H1 (cell line): Measurements from ENCODE around the gene RNF10. TPM values are rescaled to one million over a fixed set of nuclear protein-coding genes. Genes with fewer than 3 reads are reported as not detected.

Experiments
- CTCF ChIA-PET: fragments of 300-600 bp; sonication (Branson Sonifier 250); formaldehyde crosslinking; loops from one replicate; lab custom pipeline; 2021; ENCODE audit not compliant: partially characterized antibody; lab: Charles Lee
- POLR2A ChIA-PET: fragments of 300-600 bp; sonication (Branson Sonifier 250); formaldehyde crosslinking; loops from one replicate; lab custom pipeline; 2021; ENCODE audit warnings: inconsistent platforms; ENCODE audit not compliant: partially characterized antibody; lab: Charles Lee
- DNase-seq, 2 experiments: peaks; one replicate each; pipeline versions ENCODE4 v3.0.0 to v3.0.0-alpha.2; 2010 to 2022; ENCODE audit warnings: low spot score in 2 of 2, low read depth in 1 of 2, mixed read lengths in 1 of 2
- FAIRE-seq: peaks from 2 replicates; lab custom pipeline; 2011; peaks lifted over from hg19 to GRCh38; lab: Jason Lieb, UNC
- H2AFZ ChIP-seq: 2 replicates; pipeline ENCODE4 v1.8.1; 2012; ENCODE audit warnings: low read length, inconsistent platforms
- H2AK5ac ChIP-seq: 2 replicates; pipeline ENCODE4 v1.6.1; 2013; ENCODE audit warnings: low read depth, low read length
- H2BK120ac ChIP-seq: replicated peaks from 2 replicates; pipeline ENCODE3; 2013; ENCODE audit warnings: low read depth, low read length, inconsistent platforms
- H2BK12ac ChIP-seq: 2 replicates; pipeline ENCODE4 v1.6.1; 2013; ENCODE audit warnings: low read depth, low read length
- H2BK15ac ChIP-seq: 2 replicates; pipeline ENCODE4 v1.6.1; 2013; ENCODE audit warnings: low read length
- H2BK20ac ChIP-seq: 2 replicates; pipeline ENCODE4 v1.6.1; 2013; ENCODE audit warnings: low read length
- H2BK5ac ChIP-seq: 2 replicates; pipeline ENCODE4 v1.6.1; 2013; ENCODE audit warnings: low read depth, low read length
- H3K14ac ChIP-seq: 2 replicates; pipeline ENCODE4 v1.6.1; 2013; ENCODE audit warnings: inconsistent platforms; ENCODE audit not compliant: insufficient read length
- H3K18ac ChIP-seq: 2 replicates; pipeline ENCODE4 v1.6.1; 2013; ENCODE audit warnings: low read length; ENCODE audit errors: extremely low read depth
- H3K23ac ChIP-seq: 2 replicates; pipeline ENCODE4 v1.6.1; 2013; ENCODE audit warnings: inconsistent platforms; ENCODE audit not compliant: insufficient read length
- H3K23me2 ChIP-seq: 2 replicates; pipeline ENCODE4 v1.6.1; 2013; ENCODE audit warnings: low read depth, low read length
- H3K27ac ChIP-seq: 2 replicates; pipeline ENCODE4 v1.6.1; 2011; ENCODE audit warnings: low read depth, low read length, inconsistent platforms
- H3K27me3 ChIP-seq, 4 experiments: replicated peaks in 1 of 4; 1 replicate in 1 of 4; 2 replicates in 3 of 4; pipeline versions ENCODE4 v1.6.1 to v1.8.1; 2011 to 2013; ENCODE audit warnings: low read length in 3 of 4, mild to moderate bottlenecking in 3 of 4, inconsistent platforms in 2 of 4, mixed read lengths in 2 of 4, moderate library complexity in 1 of 4; ENCODE audit not compliant: control insufficient read depth in 3 of 4, insufficient read depth in 3 of 4; ENCODE audit errors: extremely low read depth in 1 of 4
- H3K36me3 ChIP-seq, 4 experiments: 2 replicates each; pipeline versions ENCODE4 v1.6.1 to v1.8.1; 2011 to 2013; ENCODE audit warnings: mild to moderate bottlenecking in 4 of 4, low read length in 3 of 4, moderate library complexity in 2 of 4, control low read depth in 1 of 4, inconsistent platforms in 1 of 4; ENCODE audit not compliant: insufficient read depth in 4 of 4, control insufficient read depth in 2 of 4
- H3K4ac ChIP-seq: replicated peaks from 2 replicates; pipeline ENCODE3; 2013; ENCODE audit warnings: low read length, low read depth, mixed read lengths, inconsistent platforms; ENCODE audit not compliant: insufficient read length
- H3K4me1 ChIP-seq, 4 experiments: replicated peaks in 1 of 4; 1 replicate in 1 of 4; 2 replicates in 3 of 4; pipeline versions ENCODE4 v1.6.1 to v1.8.1; 2011 to 2013; ENCODE audit warnings: low read length in 3 of 4, inconsistent platforms in 2 of 4, mixed read lengths in 1 of 4; ENCODE audit not compliant: insufficient read depth in 4 of 4, control insufficient read depth in 3 of 4
- H3K4me2 ChIP-seq, 2 experiments: 2 replicates each; pipeline versions ENCODE4 v1.6.1 to v1.8.1; 2011 to 2013; ENCODE audit warnings: low read depth in 2 of 2, low read length in 2 of 2, control low read depth in 1 of 2, inconsistent platforms in 1 of 2, mild to moderate bottlenecking in 1 of 2; ENCODE audit not compliant: insufficient read depth in 1 of 2
- H3K4me3 ChIP-seq, 4 experiments: fragments of 200-600, 300-600 bp in 1 of 4; sonication (generic), shearing (Covaris generic), sonication (Bioruptor Twin) in 1 of 4; 2 replicates each; pipeline versions ENCODE4 v1.5.1 to v1.8.1; 2011 to 2016; ENCODE audit warnings: low read length in 4 of 4, low read depth in 3 of 4, control low read depth in 2 of 4, inconsistent platforms in 2 of 4, mild to moderate bottlenecking in 2 of 4, mixed read lengths in 1 of 4, moderate library complexity in 1 of 4; ENCODE audit not compliant: insufficient read depth in 2 of 4; ENCODE audit errors: extremely low read depth in 1 of 4
- H3K56ac ChIP-seq: replicated peaks from 2 replicates; pipeline ENCODE3; 2013; ENCODE audit warnings: low read depth, mild to moderate bottlenecking, mixed read lengths, low read length, inconsistent platforms; ENCODE audit not compliant: insufficient read length
- H3K79me1 ChIP-seq: 2 replicates; pipeline ENCODE4 v1.6.1; 2013; ENCODE audit warnings: low read depth, low read length, control low read depth
- H3K79me2 ChIP-seq, 2 experiments: 2 replicates each; pipeline versions ENCODE4 v1.6.1 to v1.8.1; 2012 to 2013; ENCODE audit warnings: low read length in 2 of 2, mild to moderate bottlenecking in 2 of 2, inconsistent platforms in 1 of 2; ENCODE audit not compliant: insufficient read depth in 2 of 2, control insufficient read depth in 1 of 2
- H3K9ac ChIP-seq, 4 experiments: replicated peaks in 1 of 4; 1 replicate in 1 of 4; 2 replicates in 3 of 4; pipeline versions ENCODE4 v1.6.1 to v1.8.1; 2011 to 2013; ENCODE audit warnings: low read depth in 3 of 4, low read length in 3 of 4, control low read depth in 2 of 4, mild to moderate bottlenecking in 2 of 4, moderate library complexity in 2 of 4, inconsistent platforms in 1 of 4; ENCODE audit errors: extremely low read depth in 1 of 4
- H3K9me3 ChIP-seq, 2 experiments: 2 replicates each; pipeline versions ENCODE4 v1.6.1 to v1.8.1; 2012 to 2013; ENCODE audit warnings: mild to moderate bottlenecking in 2 of 2, moderate library complexity in 2 of 2, control low read depth in 1 of 2, inconsistent platforms in 1 of 2, low read depth in 1 of 2, low read length in 1 of 2, mixed read lengths in 1 of 2; ENCODE audit not compliant: insufficient read depth in 2 of 2
- H4K20me1 ChIP-seq, 2 experiments: replicated peaks in 1 of 2; 2 replicates each; pipeline versions ENCODE3 to v1.8.1; 2011 to 2013; ENCODE audit warnings: inconsistent platforms in 2 of 2, low read length in 2 of 2, mild to moderate bottlenecking in 1 of 2; ENCODE audit not compliant: insufficient read depth in 2 of 2, control insufficient read depth in 1 of 2
- H4K5ac ChIP-seq: 2 replicates; pipeline ENCODE4 v1.6.1; 2013; ENCODE audit warnings: low read length, low read depth, mixed read lengths, inconsistent platforms; ENCODE audit not compliant: insufficient read length
- H4K8ac ChIP-seq: 2 replicates; pipeline ENCODE4 v1.8.0; 2013; ENCODE audit warnings: mild to moderate bottlenecking, moderate library complexity, low read length, inconsistent platforms; ENCODE audit not compliant: insufficient read depth; ENCODE audit errors: extremely low read depth
- H4K91ac ChIP-seq: replicated peaks from 2 replicates; pipeline ENCODE3; 2013; ENCODE audit warnings: low read length, mixed read lengths, inconsistent platforms; ENCODE audit not compliant: insufficient read length
- BCL11A ChIP-seq, 2 experiments: IDR thresholded peaks; one replicate each; pipeline ENCODE4 v1.6.1; 2011; ENCODE audit warnings: low read depth in 2 of 2, low read length in 2 of 2, mild to moderate bottlenecking in 2 of 2
- CTBP2 ChIP-seq: IDR thresholded peaks from 2 replicates; pipeline ENCODE4 v1.7.0; 2011; ENCODE audit warnings: borderline replicate concordance, mild to moderate bottlenecking, moderate library complexity, mixed read lengths, low read length; ENCODE audit not compliant: insufficient read depth, insufficient read length
- EP300 ChIP-seq, 2 experiments: IDR thresholded peaks; 1 replicate in 1 of 2; 2 replicates in 1 of 2; pipeline ENCODE4 v1.6.1; 2011 to 2012; ENCODE audit warnings: low read depth in 2 of 2, low read length in 2 of 2, mild to moderate bottlenecking in 2 of 2, borderline replicate concordance in 1 of 2, inconsistent platforms in 1 of 2, moderate library complexity in 1 of 2
- KDM1A ChIP-seq: fragments of 200-600, 300-600 bp; sonication (generic); IDR thresholded peaks from 2 replicates; pipeline ENCODE4 v1.7.1; 2016; ENCODE audit warnings: mild to moderate bottlenecking, low read length, borderline replicate concordance
- PHF8 ChIP-seq: fragments of 200-600 bp; sonication (generic); conservative IDR thresholded peaks from 2 replicates; pipeline ENCODE4 v1.7.1; 2012; ENCODE audit warnings: low read depth, mild to moderate bottlenecking, inconsistent platforms, low read length, moderate library complexity
- ZNF274 ChIP-seq: IDR thresholded peaks from 2 replicates; pipeline ENCODE4 v1.7.0; 2012; ENCODE audit warnings: low read length, borderline replicate concordance; ENCODE audit errors: extremely low read depth
- WGBS, 2 experiments: shearing (Covaris generic) in 1 of 2; methylation state at CpG; one replicate each; pipeline versions ENCODE4 v1.1.6 to v1.1.7; 2013 to 2015; ENCODE audit warnings: low lambda C conversion rate in 2 of 2, mixed read lengths in 2 of 2, inconsistent platforms in 1 of 2, low coverage in 1 of 2, missing lambda C conversion rate in 1 of 2; ENCODE audit not compliant: insufficient replicate concordance in 2 of 2, insufficient coverage in 1 of 2, insufficient read length in 1 of 2; ENCODE audit errors: extremely low coverage in 1 of 2, missing lambda C conversion rate in 1 of 2; 5-methylcytosine and 5-hydroxymethylcytosine counted together
- polyA plus RNA-seq, 7 experiments: library from polyadenylated mRNA; depleted of rRNA in 3 of 7; stranded (reverse) in 5 of 7; unstranded in 2 of 7; fragments of >200 nt in 5 of 7; fragments of 200-250 nt in 2 of 7; gene quantifications; 1 replicate in 5 of 7; 2 replicates in 1 of 7; 4 replicates in 1 of 7; pipeline versions ENCODE4 v1.2.1 to v1.2.3, GENCODE V29; 2011 to 2013; ENCODE audit warnings: missing spikeins in 2 of 7, mixed read lengths in 2 of 7
- total RNA-seq: library from RNA; stranded (reverse); fragmentation: NEBNext Ultra II Directional; extraction: Animal tissue kit (Norgen Biotek cat#: 25700); gene quantifications from 2 replicates; pipeline ENCODE4 v1.2.1, GENCODE V29; 2021
- TF ChIP-seq, protein P1 (sequence below): IDR thresholded peaks from 2 replicates; pipeline ENCODE4 v1.6.1; 2012; ENCODE audit warnings: inconsistent platforms
- TF ChIP-seq, protein P2 (sequence below): IDR thresholded peaks from 2 replicates; pipeline ENCODE4 v1.6.1; 2011; ENCODE audit warnings: low read depth, mild to moderate bottlenecking, low read length; ENCODE audit not compliant: insufficient read depth

The RNF10 gene
- total and polyA plus RNA-seq, 2 of the 8 experiments (the other 6 are each of a cell fraction or from before 2014, with no cell fraction given): 71.6 to 171 TPM

DNA sequence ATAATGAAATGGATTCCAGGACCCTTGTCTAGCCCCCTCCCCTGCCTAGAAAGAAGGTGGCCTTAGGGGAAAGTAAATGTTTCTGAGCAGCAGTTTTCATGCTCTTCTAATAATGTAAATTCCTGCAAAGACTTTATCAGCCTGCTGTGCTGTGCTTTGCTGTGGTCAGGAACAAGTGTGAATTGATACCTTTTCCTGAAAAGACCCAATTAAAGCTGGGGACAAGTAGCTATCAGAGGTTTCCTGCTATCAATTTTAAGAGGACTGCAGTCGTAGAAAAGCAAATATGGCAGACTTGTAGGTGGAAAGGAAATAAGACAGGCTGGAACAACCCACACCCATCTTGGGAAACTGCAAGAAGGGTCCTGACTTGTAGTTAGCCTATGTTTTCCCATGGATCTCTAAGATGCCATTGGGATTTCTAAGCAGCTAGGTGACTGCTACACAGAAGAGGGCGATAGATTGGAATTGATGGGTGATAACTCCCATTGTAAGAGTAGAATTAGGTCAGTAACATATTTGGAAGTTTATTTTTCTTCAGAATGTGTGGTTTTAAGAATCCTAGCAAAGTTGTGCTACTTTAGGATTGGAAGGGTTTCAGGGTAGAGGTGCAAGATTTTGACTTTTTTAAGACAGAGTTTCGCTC is 35.2 kb upstream of the RNF10 start:
- POLR2A ChIA-PET: interaction anchor here (0.6 to 10.1 kb wide), 10 partner anchors 9 to 1156 kb away, joined by 3 to 119 read pairs (median 4); partner anchors contain the start of genes COQ5, GATC, RNF10 and SRSF9
- H3K23ac ChIP-seq: no peak overlapping the region
- H2BK120ac ChIP-seq: no peak overlapping the region
- H3K27ac ChIP-seq: no peak overlapping the region
- DNase-seq (no peak), FAIRE-seq (no peak)
- H3K18ac ChIP-seq: no peak overlapping the region
- CTCF ChIA-PET: interaction anchor here (0.7 to 1.8 kb wide), 6 partner anchors 8 to 83 kb away, joined by 3 to 6 read pairs (median 4); partner anchors contain the start of gene POP5
- H3K56ac ChIP-seq: no peak overlapping the region
- H3K79me2 ChIP-seq: peaks cover 16 to 20% of the 10 kb centered on the region in 2 experiments
- peaks cover 12 to 13% of the 10 kb centered on the region in 2 experiments for H4K20me1 ChIP-seq
- H3K9ac ChIP-seq: no peak overlapping the region
- no peak overlapping the region for H2AFZ ChIP-seq
- no peaks in the 10 kb centered on the region for H3K27me3 ChIP-seq
- H4K8ac ChIP-seq: no peak overlapping the region
- no peak overlapping the region for H2BK12ac ChIP-seq
- H3K4me1 ChIP-seq: peaks cover 0 to 6% (median 1%) of the 10 kb centered on the region in 4 experiments; a peak in 3 of 7 replicates
- H3K23me2 ChIP-seq: peaks cover 10% of the 10 kb centered on the region
- 86% methylated on average over 3 of the region's 3 CpGs; no CpG with 5 or more reads in 1 of the 2 experiments for WGBS, 2 experiments
- H3K4me3 ChIP-seq: no peak overlapping the region
- no peak overlapping the region for H2BK15ac ChIP-seq
- no peak overlapping the region for H3K4ac ChIP-seq
- no peak overlapping the region for H2AK5ac ChIP-seq
- H2BK20ac ChIP-seq: no peak overlapping the region
- H4K91ac ChIP-seq: no peak overlapping the region
- no peak overlapping the region for H2BK5ac ChIP-seq
- H3K36me3 ChIP-seq: peaks cover 4 to 28% (median 17%) of the 10 kb centered on the region in 4 experiments; a peak in 7 of 8 replicates
- no peak overlapping the region for H3K14ac ChIP-seq
- no peak overlapping the region for H3K4me2 ChIP-seq
- H4K5ac ChIP-seq: no peak overlapping the region
- H3K79me1 ChIP-seq: 0 out of 2 replicates have a peak, but pooled peaks cover 3% of the 10 kb centered on the region
- H3K9me3 ChIP-seq: no peaks in the 10 kb centered on the region
- TF ChIP-seq EP300 (IDR thresholded peaks at IDR 0.05; ENCODE audit: borderline replicate concordance in 1 of 2, low read depth in 2 of 2, low read length in 2 of 2): no peak
- no peak for TF ChIP-seq ZNF274
- no peak for TF ChIP-seq KDM1A
- no peak for TF ChIP-seq PHF8
- TF ChIP-seq, protein P1, sequence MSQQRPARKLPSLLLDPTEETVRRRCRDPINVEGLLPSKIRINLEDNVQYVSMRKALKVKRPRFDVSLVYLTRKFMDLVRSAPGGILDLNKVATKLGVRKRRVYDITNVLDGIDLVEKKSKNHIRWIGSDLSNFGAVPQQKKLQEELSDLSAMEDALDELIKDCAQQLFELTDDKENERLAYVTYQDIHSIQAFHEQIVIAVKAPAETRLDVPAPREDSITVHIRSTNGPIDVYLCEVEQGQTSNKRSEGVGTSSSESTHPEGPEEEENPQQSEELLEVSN: no peak
- TF ChIP-seq CTBP2: no peak
- TF ChIP-seq, protein P2, sequence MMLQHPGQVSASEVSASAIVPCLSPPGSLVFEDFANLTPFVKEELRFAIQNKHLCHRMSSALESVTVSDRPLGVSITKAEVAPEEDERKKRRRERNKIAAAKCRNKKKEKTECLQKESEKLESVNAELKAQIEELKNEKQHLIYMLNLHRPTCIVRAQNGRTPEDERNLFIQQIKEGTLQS: no peak
- TF ChIP-seq BCL11A (IDR thresholded peaks at IDR 0.05; ENCODE audit: low read depth in 2 of 2, low read length in 2 of 2): no peak
